ENCODE results near the gene PLCH2.

DNA sequence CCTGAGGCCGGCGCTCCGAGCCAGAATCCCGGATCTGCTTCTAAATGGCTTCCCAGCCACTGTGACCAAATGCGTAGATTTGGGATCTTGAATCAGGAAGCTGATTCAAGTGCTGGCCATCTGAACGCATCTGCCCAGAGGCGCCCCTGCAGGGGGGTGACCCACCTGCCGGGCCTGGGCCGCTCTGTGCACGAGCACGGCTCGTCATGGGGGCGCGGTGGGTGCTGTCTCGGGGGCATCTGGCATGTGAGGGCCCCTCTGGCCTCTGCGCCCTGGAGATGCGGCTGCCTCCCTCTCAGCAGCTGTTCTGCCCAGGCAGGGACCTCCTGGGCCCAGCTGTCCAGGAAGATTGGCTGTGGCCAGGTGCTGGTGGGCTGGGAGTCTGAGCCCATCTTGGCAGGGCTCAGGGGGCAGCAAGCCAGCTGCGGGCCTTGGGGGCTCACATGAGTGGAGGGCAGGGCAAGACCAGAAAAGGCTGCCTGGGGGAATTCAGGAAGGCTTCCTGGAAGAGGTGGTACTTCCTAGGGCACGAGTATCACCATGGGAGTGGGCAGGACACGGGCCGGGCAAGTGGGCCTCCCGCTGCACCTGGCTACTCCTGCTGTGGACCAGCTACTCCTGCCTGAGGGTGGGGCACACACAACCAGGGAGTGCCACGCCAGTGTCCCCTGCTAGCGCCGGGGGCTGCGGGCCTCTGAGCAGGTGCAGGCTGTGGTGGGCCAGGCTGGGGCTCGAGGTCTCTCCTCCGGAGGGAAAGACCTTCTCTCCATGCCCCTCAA is 25.1 kb downstream of the PLCH2 start:
- TF ChIP-seq, protein P1, sequence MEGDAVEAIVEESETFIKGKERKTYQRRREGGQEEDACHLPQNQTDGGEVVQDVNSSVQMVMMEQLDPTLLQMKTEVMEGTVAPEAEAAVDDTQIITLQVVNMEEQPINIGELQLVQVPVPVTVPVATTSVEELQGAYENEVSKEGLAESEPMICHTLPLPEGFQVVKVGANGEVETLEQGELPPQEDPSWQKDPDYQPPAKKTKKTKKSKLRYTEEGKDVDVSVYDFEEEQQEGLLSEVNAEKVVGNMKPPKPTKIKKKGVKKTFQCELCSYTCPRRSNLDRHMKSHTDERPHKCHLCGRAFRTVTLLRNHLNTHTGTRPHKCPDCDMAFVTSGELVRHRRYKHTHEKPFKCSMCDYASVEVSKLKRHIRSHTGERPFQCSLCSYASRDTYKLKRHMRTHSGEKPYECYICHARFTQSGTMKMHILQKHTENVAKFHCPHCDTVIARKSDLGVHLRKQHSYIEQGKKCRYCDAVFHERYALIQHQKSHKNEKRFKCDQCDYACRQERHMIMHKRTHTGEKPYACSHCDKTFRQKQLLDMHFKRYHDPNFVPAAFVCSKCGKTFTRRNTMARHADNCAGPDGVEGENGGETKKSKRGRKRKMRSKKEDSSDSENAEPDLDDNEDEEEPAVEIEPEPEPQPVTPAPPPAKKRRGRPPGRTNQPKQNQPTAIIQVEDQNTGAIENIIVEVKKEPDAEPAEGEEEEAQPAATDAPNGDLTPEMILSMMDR (IDR thresholded peaks at IDR 0.05 in 2 of 3, conservative IDR thresholded peaks at IDR 0.05 in 1 of 3; ENCODE audit: control insufficient read depth in 2 of 3, extremely low read depth in 1 of 3, insufficient read depth in 1 of 3, low read depth in 3 of 3, low read length in 3 of 3) = no peak
- TF ChIP-seq EZH2 (IDR thresholded peaks at IDR 0.05; ENCODE audit: borderline replicate concordance, control insufficient read depth, low read depth, low read length) (no peak), CREB1 (IDR thresholded peaks at IDR 0.05; ENCODE audit: low read depth) (no peak), SP1 (IDR thresholded peaks at IDR 0.05; ENCODE audit: low read depth, low read length) (no peak), DPF2 (IDR thresholded peaks at IDR 0.05) (no peak), POLR2A (IDR thresholded peaks at IDR 0.05; ENCODE audit: low read depth, low read length) (no peak), NR2F1 (conservative IDR thresholded peaks at IDR 0.05) (no peak), PML (IDR thresholded peaks at IDR 0.05; ENCODE audit: low read length) (no peak), JUNB (IDR thresholded peaks at IDR 0.05) (no peak), TAF1 (IDR thresholded peaks at IDR 0.05; ENCODE audit: borderline replicate concordance, low read depth, low read length) (no peak)

All from GM12878 (cell line).